GM21723 (cell line): ENCODE data around the gene BMS1.
"Not testable (repeated sequence)": the region's sequence is repeated elsewhere in the genome, so short reads cannot be mapped to it uniquely, and the experiment has no call there.

ENCODE experiments used
- ATAC-seq: cut with Tn5 transposase; IDR thresholded peaks from one replicate; pipeline ENCODE4 v1.9.1; 2021; ENCODE audit warnings: mild to moderate bottlenecking, moderate library complexity; ENCODE audit not compliant: unreplicated experiment

Gene BMS1, protein sequence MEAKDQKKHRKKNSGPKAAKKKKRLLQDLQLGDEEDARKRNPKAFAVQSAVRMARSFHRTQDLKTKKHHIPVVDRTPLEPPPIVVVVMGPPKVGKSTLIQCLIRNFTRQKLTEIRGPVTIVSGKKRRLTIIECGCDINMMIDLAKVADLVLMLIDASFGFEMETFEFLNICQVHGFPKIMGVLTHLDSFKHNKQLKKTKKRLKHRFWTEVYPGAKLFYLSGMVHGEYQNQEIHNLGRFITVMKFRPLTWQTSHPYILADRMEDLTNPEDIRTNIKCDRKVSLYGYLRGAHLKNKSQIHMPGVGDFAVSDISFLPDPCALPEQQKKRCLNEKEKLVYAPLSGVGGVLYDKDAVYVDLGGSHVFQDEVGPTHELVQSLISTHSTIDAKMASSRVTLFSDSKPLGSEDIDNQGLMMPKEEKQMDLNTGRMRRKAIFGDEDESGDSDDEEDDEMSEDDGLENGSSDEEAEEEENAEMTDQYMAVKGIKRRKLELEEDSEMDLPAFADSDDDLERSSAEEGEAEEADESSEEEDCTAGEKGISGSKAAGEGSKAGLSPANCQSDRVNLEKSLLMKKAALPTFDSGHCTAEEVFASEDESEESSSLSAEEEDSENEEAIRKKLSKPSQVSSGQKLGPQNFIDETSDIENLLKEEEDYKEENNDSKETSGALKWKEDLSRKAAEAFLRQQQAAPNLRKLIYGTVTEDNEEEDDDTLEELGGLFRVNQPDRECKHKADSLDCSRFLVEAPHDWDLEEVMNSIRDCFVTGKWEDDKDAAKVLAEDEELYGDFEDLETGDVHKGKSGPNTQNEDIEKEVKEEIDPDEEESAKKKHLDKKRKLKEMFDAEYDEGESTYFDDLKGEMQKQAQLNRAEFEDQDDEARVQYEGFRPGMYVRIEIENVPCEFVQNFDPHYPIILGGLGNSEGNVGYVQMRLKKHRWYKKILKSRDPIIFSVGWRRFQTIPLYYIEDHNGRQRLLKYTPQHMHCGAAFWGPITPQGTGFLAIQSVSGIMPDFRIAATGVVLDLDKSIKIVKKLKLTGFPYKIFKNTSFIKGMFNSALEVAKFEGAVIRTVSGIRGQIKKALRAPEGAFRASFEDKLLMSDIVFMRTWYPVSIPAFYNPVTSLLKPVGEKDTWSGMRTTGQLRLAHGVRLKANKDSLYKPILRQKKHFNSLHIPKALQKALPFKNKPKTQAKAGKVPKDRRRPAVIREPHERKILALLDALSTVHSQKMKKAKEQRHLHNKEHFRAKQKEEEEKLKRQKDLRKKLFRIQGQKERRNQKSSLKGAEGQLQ

DNA sequence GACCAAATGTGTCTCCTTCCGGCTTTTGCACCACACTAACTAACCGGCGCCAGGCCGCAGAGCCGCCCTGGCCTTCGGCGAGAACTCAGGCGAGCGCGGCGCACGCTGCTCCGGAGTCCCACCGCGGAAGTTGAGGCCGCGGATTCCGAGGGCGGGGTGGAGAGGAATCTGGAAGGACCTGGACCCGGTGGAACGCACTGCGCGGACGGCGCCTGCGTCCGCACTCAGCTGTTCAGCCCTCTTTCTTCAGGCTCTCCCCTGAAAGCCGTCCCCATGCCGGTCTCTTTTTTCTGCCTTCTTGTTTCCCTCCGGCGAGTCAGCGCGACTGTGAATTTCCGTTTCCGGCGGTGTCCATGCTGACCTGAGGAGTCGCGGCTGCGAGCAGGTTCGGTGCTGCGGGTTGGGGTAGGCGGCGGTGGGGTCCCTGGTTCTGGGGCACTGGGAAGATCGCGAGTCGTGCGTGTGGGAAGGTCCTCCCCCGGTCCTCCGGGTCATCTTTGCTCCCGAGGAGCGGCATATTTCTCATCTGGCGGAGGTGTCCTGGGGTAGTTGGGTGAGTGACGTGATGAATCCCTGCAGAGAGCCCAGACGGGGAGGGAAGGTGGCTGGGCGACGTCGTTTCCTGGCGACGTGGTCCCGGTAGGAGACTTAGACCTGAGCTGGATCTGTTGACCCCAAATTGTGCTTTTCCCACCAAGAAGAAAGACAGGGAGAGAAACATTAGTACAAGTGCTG, at the start of gene BMS1:
BMS1 (plus strand) TSS at position 350 of the 735 bp plus-strand sequence. CDS start 1,600 bp downstream, outside the sequence.
- peak; percentile 96 for ATAC-seq

DNA sequence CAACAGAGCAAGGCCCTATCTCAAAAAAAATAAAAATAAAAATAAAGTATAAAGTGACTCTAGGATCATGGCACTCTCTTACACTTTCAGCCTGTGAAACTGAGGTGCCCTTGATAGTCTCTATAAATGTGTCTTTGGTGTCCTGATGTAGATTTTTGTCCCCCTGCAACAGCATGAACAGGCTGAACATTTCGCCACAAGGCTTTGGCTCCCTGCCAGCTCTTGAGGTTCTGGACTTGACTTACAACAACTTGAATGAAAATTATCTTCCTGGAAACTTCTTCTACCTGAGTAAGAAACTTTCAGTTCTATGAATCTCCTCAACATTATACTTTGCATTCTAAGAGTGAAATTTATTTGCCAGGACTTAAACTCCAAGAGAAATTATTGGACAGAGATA, 48.1 kb upstream of the BMS1 start:
- ATAC-seq = no peak

DNA sequence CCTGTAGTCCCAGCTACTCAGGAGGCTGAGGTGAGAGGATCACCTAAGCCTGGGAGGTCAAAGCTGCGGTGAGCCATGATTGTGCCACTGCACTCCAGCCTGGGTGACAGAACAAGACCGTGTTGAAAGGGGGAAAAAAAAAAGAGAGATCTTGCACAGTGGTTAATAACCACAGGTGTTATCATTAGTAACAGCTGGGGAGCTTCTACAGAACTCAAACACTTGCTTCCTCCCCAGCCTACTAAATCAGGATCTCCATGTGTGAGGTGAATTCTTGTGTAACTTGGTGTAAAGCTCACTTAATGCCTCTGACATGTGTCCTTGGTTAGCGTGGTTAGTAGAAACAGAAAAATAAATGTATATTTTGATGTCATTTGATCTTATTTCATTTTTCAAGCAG, 43.9 kb upstream of the BMS1 start:
- no peak for ATAC-seq

DNA sequence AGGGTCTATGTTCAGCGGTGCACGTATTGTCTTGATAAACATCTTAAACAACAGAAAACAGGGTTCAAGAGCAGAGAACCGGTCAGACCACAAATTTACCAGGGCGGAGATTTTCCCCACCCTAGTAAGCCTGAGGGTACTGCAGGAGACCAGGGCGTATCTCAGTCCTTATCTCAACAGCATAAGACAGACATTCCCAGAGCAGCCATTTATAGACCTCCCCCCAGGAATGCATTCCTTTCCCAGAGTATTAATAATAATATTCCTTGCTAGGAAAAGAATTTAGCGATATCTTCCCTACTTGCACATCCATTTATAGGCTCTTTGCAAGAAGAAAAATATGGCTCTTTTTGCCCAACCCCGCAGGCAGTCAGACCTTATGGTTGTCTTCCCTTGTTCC, 41.1 kb upstream of the BMS1 start:
- ATAC-seq = not testable (repeated sequence)

DNA sequence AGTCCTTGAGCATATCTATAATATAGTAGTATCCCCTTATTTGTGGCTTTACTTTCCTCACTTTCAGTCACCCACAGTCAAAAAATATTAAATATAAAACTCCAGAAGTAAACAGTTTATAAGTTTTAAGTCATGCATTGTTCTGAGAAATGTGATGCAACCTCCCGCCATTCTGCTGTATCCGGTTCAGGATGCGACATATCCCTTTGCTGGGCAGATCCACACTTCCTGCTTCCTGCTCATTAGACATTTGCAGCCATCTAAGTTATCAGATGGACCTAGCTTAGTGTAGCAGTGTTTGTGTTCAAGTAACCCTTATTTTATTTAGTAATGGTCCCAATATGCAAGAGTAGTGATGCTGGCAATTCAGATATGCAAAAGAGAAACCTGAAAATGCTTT, 38.9 kb upstream of the BMS1 start:
- no peak for ATAC-seq

DNA sequence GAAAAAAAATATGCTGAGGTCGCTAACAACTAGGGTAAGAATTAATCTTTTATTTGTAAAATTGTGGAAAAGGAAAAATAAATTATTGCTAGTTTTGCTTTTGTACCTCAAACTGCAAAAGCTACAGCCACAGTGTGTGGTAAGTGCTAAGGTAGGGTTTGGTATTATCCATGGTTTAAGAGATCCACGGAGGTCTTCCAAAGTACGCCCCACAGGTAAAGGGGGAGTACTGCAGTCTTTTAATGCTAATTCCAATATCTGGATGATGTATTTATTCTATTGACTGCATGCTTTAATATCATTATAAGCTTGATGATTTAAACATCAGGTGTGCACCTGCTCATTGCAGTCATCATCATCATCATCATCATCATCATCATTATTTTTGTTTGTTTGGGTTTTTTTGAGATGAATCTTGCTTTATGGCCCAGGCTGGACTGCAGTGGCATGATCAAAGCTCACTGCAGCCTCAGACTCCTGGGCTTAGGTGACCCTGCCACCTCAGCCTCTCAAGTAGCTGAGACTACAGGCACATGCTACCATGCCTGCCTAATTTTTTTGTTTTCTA, 38.4 kb upstream of the BMS1 start:
- ATAC-seq = no peak

DNA sequence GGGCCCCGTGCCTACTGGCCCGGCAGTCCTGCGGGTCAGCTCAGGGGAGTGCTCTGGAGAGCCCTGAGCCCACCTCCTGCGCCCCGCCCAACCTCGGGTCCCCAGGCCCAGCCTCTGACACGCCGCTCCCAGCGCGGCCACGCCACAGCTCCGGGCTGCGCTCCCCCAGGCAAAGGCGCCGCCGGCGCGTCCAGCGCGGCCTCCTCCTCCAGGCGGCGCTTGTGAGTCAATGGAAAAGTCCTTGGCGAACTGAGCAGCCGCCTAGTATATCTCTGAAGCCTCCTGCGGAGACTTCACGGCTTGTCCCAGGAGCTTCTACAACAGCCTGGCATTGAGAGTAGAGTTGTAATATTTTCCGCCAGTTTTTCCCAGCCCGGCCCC, 29.5 kb upstream of the BMS1 start:
- peak; percentile 53 for ATAC-seq

DNA sequence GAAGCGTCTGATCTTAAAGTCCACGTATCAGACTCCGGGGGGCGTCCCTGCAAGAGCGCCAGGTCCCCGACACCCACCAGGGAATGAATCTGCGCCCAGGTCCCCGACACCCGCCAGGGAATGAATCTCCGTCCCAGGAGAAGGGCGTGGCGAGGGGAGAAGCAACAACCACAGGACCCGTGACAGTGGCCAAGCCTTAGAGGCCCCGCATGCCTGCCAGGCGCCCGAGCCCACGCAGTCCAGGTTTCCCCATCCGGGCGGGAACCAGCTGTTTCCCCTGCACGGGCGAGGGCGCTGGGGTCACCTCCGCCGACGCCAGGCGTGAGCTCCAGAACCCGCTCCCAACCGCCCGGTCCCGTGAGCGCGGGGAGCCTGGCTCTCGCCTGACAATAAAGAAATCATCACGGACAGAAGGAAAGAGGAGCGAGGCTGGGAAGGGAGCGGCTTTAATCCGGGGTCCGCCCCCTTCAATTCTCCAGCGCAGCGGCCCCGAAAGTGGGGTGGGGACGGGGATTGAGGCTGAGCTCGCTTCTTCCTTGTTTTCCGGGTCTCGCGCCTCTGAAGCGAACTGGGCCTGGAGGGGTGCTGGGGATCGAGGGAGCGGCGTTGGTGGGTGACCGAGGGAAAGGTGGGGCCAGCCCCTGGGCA, 29.0 kb upstream of the BMS1 start:
- no peak for ATAC-seq

DNA sequence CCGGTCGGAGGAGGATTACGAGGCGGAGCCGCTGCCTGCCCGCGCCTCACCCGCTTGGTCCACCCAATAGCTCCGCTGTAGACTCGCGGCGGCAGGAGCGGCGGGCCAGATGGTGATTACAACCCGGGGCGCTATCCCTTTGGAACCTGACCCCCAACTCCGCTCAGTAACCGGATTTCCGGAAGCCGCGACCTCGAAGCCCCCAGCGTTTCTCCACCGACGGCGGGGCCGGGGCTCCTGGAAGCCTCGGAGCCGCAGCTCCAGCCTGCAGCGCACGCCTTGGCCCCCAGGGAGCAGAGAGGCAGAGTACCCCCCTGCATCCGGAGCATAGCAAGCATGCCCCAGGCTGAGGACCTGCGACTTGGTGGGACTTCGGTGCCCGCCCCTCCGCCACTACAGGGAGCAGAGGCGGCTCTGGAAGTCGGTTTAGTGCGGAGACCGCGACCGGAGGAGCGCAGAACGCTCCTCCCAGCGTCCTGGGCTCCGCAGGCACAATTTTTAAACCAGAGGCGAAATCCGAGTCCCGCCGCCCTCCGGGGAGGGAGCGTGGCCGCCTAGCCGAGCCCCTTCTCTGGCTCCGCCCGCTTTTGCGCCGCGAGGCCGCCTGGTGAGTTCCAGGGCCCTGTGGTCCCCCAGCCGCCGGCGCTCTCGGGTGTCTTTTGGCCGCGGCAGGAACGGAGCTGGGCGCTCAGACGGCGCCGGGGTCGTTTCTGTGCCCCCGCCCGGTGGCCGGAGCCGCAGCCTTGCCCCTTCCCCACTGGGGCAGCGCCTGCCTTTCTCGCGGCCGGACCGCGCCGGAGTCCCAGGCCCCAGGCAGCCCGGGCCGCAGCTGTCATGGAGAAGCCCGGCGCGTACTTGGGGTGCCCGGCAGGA, 28.2 kb upstream of the BMS1 start:
- no peak for ATAC-seq

DNA sequence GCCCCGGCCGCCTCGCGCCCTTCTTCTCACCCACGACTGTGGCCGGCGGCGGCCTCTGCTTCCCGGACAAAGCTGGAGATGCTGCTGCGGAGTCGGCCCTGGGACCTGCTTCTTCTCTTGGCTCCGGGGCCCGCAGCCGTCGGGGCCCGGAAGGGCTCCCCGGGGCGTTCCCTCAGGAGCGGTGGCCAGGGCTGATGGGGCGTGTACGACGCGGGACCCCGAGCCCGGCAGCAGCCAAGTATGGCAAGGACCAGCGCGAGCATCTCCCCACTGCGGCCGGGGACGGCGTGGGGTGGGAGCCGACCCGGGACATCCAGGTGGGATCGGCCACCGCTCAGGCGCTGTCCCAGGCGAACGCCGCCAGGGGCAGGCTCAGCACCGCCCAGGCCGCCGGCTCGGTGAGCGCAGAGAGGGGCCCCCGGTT, 27.6 kb upstream of the BMS1 start:
- ATAC-seq = no peak

DNA sequence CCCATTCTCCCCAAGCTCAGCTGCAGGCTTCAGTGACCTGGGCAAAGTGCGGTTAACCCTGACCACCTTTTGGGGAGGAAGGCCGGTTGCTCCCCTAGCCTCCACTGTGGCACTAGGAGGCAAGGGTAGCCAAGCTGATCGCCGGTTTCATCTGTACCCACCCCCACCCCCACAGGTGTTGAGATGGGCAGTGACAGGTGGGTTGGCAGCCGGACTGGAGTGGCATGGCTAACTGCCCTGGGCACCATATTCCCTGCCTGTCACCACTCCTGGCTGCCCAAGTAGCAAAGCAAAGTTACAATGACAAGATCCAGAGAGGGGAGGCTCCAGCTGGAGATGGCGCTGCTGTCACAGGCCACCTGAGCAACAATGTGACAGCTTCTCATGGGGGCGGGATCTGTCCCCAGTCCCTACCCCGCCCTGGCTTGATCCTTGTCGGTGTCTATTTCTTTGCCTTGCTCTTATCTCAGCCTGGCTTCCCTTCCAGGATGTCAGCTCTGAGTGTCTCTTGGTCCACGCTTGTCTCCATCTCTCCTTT, 27.0 kb upstream of the BMS1 start:
- ATAC-seq = no peak

DNA sequence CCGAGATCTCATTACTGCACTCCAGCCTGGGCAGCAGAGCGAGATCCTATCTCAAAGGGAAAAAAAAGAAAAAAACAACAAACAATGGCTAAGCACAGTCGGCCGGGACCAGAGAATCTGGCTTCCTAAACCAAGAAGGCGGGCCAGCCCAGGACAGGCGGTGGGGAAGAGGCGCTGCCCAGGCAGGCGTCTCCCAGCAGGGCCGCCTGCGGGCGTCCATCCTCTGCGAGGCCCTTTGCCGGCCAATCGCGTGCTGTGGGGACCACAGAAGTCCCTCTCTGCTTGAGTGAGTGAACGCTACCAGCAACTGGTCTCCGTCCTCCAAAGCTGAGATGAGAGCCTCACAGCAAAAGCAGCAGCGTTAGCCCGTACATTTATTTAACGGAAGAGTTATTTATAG, 14.7 kb upstream of the BMS1 start:
- ATAC-seq = no peak

DNA sequence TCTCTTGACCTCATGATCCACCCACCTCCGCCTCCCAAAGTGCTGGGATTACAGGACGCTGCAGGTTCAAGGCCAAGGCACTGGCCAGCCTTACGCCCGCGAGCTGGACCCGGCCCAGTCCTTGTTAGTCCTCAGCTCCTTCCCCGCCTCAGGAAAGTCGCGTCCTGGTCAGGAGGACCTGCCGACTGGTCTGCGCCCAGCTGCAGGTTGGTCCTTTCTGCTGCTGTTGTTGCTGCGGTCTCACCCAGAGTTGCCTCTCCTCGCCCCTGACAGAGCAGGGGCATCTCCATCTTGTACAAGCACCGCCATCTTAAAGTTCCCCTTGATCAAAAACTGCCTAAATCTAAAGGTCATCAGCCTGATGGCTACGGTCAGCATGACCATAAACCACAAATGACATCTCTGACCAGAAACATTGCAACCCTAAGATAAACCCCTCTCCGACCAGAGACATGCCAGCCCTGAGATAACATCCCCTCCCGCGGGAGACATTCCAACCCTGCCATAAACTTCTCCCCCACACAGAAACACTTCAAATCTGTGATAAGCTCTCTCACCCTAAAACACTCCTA, 13.9 kb upstream of the BMS1 start:
- no peak for ATAC-seq

DNA sequence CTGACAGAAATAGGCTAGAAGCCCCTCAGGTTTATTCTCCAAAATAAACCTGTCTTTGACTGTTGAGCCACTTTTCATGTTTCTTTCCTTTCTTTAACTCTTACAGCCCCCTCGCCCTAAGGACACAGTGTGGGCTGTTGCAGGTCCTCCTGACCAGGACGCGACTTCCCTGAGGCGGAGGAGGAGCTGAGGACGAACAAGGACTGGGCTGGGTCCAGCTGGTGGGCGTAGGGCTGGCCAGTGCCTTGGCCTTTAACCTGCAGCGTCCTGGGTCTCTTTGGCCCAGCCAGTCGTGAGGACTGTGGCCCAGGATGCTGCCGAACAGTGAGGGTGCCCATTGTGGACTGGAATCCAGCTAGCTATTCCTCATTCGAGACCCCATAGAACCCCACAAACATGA, 13.4 kb upstream of the BMS1 start:
- ATAC-seq = no peak

DNA sequence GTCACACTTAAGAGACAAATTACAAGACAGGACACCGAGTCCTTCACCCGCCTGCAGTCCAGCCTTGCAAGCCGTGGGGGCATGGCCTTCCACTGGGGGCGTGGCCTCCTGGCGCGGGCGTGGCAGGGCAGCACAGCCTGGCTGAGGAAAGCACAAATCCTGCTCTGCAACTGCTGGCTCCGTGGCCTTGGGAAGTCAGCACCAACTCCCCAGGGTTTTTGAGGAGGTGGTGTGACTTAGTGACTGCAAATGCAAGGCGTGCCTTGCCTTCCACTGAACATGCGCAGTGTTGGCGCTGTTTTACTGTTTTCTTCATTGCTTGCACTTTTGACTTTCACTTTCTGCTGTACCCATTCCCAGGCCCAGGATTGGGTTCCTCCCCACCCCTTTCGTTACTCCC, 12.9 kb upstream of the BMS1 start:
- no peak for ATAC-seq

DNA sequence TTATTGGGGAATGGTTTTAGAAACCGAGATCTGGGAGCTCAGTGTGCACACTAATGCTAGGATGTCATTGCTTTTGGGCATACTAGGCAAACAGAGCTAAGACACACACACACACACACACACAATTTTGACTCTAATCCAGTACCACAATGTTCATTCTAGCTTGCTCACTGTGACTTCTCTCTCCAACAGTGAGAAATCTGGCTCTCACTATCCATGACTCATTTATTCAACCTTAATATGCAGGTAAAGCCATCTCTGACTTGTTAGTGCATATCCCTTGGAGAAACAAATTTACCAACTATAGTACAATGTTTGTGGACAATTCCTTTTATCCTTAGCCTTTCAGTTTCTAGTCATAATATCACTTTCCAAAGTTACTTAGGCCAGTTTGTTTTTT, 5.9 kb upstream of the BMS1 start:
- ATAC-seq = no peak

DNA sequence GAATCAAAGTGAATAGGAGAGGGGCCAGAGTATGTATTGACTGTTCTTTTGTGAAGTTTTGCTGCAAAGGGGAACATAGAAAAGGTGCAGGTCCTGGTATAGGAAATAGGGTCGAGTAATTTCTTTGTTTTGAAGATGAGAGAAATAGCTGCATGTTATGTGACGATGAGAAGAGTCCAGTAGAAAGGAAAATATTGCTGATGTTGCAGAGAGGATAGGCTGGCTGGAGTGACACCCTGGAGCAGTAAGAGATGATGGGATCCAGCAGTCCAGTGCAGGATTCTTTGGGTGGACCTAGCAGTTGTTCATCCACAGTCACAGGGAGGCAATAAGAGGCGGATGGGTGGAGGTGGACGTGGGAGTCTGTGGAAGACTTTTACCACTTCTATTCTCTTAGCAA, 2.1 kb upstream of the BMS1 start:
- no peak for ATAC-seq

DNA sequence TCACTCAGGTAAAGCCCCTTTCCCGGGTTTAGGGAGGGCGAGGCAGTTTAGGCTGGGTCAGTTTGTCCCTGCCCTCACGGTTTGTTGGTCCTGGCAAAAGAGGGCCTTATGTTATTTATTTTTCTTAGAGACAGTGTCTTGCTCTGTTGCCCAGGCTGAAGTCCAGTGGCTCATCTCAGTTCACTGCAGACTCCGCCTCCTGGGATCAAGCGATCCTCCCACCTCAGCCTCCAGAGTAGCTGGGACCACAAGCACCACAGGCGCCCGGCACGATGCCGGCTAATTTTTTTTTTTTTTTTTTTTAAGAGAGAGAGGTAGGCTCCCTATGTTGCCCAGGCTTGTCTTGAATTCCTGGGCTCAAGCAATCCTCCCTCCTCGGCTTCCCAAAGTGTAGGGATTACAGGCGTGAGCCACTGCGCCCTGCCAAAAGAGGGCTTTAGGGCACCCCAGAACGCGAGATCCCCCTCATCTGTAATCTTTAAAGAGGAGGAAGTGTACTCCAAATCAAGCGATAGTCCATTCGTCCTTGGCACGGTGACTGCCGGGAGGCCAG, 626 bp upstream of the BMS1 start:
- no peak for ATAC-seq
